Activated naive CD8-positive, alpha-beta T cell treated with anti-CD3 and anti-CD28 coated beads, Interleukin-2, amount 50 U/mL, for 24 hours (primary cell): ENCODE measurements around the gene PDXP.

Source experiments
- ATAC-seq: fragments of 150-1000 bp; cut with Tn5 transposase; one replicate; pipeline ENCODE4 v1.10.0; 2021
- DNase-seq: peaks from one replicate; pipeline ENCODE4 v3.0.0; 2021
- H3K27ac Mint-ChIP-seq: one replicate; pipeline ENCODE4 v1.8.0; 2021; ENCODE audit warnings: mild to moderate bottlenecking, mixed read lengths
- H3K27me3 Mint-ChIP-seq: one replicate; pipeline ENCODE4 v1.8.0; 2021; ENCODE audit warnings: mixed read lengths
- H3K36me3 Mint-ChIP-seq: one replicate; pipeline ENCODE4 v1.8.0; 2021; ENCODE audit warnings: low read depth, mixed read lengths
- H3K4me1 Mint-ChIP-seq: one replicate; pipeline ENCODE4 v1.8.0; 2021; ENCODE audit warnings: mixed read lengths
- H3K4me3 Mint-ChIP-seq: one replicate; pipeline ENCODE4 v1.8.0; 2021; ENCODE audit warnings: mild to moderate bottlenecking, moderate library complexity, mixed read lengths
- H3K9me3 Mint-ChIP-seq: one replicate; pipeline ENCODE4 v1.8.0; 2021; ENCODE audit warnings: mixed read lengths

The PDXP gene

GRCh38 chr22:37634417-37634924, 24.1 kb upstream of the PDXP start:
- DNase-seq: no peak
- Mint-ChIP-seq H3K27me3 (no peaks in the 10 kb centered on the region), H3K27ac (peak overlapping the region; percentile 86), H3K36me3 (peaks cover 2% of the 10 kb centered on the region), H3K4me3 (peak overlapping the region; percentile 73), H3K9me3 (no peaks in the 10 kb centered on the region), H3K4me1 (peaks cover 75% of the 10 kb centered on the region)
- no peak for ATAC-seq

GRCh38 chr22:37635157-37635556, 23.4 kb upstream of the PDXP start:
- Mint-ChIP-seq H3K27me3 (no peaks in the 10 kb centered on the region), H3K4me1 (peaks cover 75% of the 10 kb centered on the region), H3K4me3 (no peak overlapping the region), H3K27ac (peak overlapping the region; percentile 86), H3K36me3 (peaks cover 2% of the 10 kb centered on the region), H3K9me3 (no peaks in the 10 kb centered on the region)
- ATAC-seq (no peak), DNase-seq (no peak)

GRCh38 chr22:37636186-37636948, 22.2 kb upstream of the PDXP start:
- Mint-ChIP-seq H3K9me3 (no peaks in the 10 kb centered on the region), H3K36me3 (peaks cover 4% of the 10 kb centered on the region), H3K27me3 (no peaks in the 10 kb centered on the region), H3K4me3 (no peak overlapping the region), H3K4me1 (peaks cover 80% of the 10 kb centered on the region), H3K27ac (peak overlapping the region; percentile 75)
- no peak for DNase-seq
- ATAC-seq: no peak

- Mint-ChIP-seq H3K9me3 (no peaks in the 10 kb centered on the region), H3K4me3 (no peak overlapping the region), H3K36me3 (peaks cover 3% of the 10 kb centered on the region), H3K27ac (peak overlapping the region; percentile 75), H3K27me3 (no peaks in the 10 kb centered on the region), H3K4me1 (peaks cover 78% of the 10 kb centered on the region)
- DNase-seq (no peak), ATAC-seq (no peak)
Measured at GRCh38 chr22:37636949-37637273, 21.6 kb upstream of the PDXP start.

- DNase-seq: peak; percentile 50
- Mint-ChIP-seq H3K9me3 (no peaks in the 10 kb centered on the region), H3K4me1 (peaks cover 77% of the 10 kb centered on the region), H3K4me3 (peak overlapping the region; percentile 90), H3K27ac (peak overlapping the region; percentile 88), H3K36me3 (peaks cover 6% of the 10 kb centered on the region), H3K27me3 (no peaks in the 10 kb centered on the region)
- peak; percentile 17 for ATAC-seq
Measured at GRCh38 chr22:37638391-37639069, 20.0 kb upstream of the PDXP start.

- Mint-ChIP-seq H3K9me3 (no peaks in the 10 kb centered on the region), H3K27ac (peak within 1 kb of the TSS; percentile 89), H3K36me3 (peaks cover 9% of the 10 kb centered on the region), H3K4me1 (peaks cover 72% of the 10 kb centered on the region), H3K4me3 (peak within 1 kb of the TSS; percentile 90), H3K27me3 (no peaks in the 10 kb centered on the region)
- ATAC-seq (peak; percentile 25), DNase-seq (peak; percentile 70)
Measured at GRCh38 chr22:37639070-37639760, 19.3 kb upstream of the PDXP start, which contains the start of gene SH3BP1. Gene SH3BP1 (plus strand): TSS chr22:37639669. CDS start chr22:37639788, 119 bp downstream.

- peaks cover 64% of the 10 kb centered on the region for H3K4me1 Mint-ChIP-seq
- peak overlapping the region; percentile 90 for H3K4me3 Mint-ChIP-seq
- H3K9me3 Mint-ChIP-seq: no peaks in the 10 kb centered on the region
- no peaks in the 10 kb centered on the region for H3K27me3 Mint-ChIP-seq
- peak overlapping the region; percentile 89 for H3K27ac Mint-ChIP-seq
- H3K36me3 Mint-ChIP-seq: peaks cover 11% of the 10 kb centered on the region
- ATAC-seq (no peak), DNase-seq (no peak)
Measured at GRCh38 chr22:37639771-37640590, 18.5 kb upstream of the PDXP start.

GRCh38 chr22:37640591-37641560, 17.6 kb upstream of the PDXP start:
- Mint-ChIP-seq H3K4me1 (peaks cover 55% of the 10 kb centered on the region), H3K36me3 (peaks cover 14% of the 10 kb centered on the region), H3K9me3 (no peaks in the 10 kb centered on the region), H3K27me3 (no peaks in the 10 kb centered on the region), H3K27ac (peak overlapping the region; percentile 89), H3K4me3 (peak overlapping the region; percentile 90)
- DNase-seq (no peak), ATAC-seq (no peak)

GRCh38 chr22:37641561-37641949, 17.0 kb upstream of the PDXP start:
- Mint-ChIP-seq H3K4me3 (peak overlapping the region; percentile 90), H3K4me1 (peaks cover 48% of the 10 kb centered on the region)

GRCh38 chr22:37643225-37643847, 15.2 kb upstream of the PDXP start:
- H3K9me3 Mint-ChIP-seq: no peaks in the 10 kb centered on the region
- H3K36me3 Mint-ChIP-seq: peaks cover 24% of the 10 kb centered on the region
- peaks cover 31% of the 10 kb centered on the region for H3K4me1 Mint-ChIP-seq
- H3K4me3 Mint-ChIP-seq: no peak overlapping the region
- no peaks in the 10 kb centered on the region for H3K27me3 Mint-ChIP-seq
- DNase-seq (peak; percentile 93), ATAC-seq (peak; percentile 80)
- H3K27ac Mint-ChIP-seq: peak overlapping the region; percentile 64

More at GRCh38 chr22:37641561-37641949, 17.0 kb upstream of the PDXP start:
- H3K36me3 Mint-ChIP-seq: peaks cover 18% of the 10 kb centered on the region
- no peaks in the 10 kb centered on the region for H3K9me3 Mint-ChIP-seq
- peak overlapping the region; percentile 33 for H3K27ac Mint-ChIP-seq
- no peaks in the 10 kb centered on the region for H3K27me3 Mint-ChIP-seq
- no peak for DNase-seq
- ATAC-seq: no peak

GRCh38 chr22:37647317-37647716, 11.2 kb upstream of the PDXP start:
- Mint-ChIP-seq H3K9me3 (no peaks in the 10 kb centered on the region), H3K27ac (no peak overlapping the region), H3K4me1 (peaks cover 10% of the 10 kb centered on the region), H3K4me3 (no peak overlapping the region), H3K36me3 (peaks cover 39% of the 10 kb centered on the region), H3K27me3 (no peaks in the 10 kb centered on the region)
- DNase-seq (no peak), ATAC-seq (no peak)

- H3K9me3 Mint-ChIP-seq: no peaks in the 10 kb centered on the region
- no peak overlapping the region for H3K27ac Mint-ChIP-seq
- H3K4me3 Mint-ChIP-seq: no peak overlapping the region
- ATAC-seq (no peak), DNase-seq (no peak)
- peaks cover 43% of the 10 kb centered on the region for H3K36me3 Mint-ChIP-seq
- H3K4me1 Mint-ChIP-seq: peaks cover 7% of the 10 kb centered on the region
- H3K27me3 Mint-ChIP-seq: no peaks in the 10 kb centered on the region
Measured at GRCh38 chr22:37647928-37648327, 10.6 kb upstream of the PDXP start.
